Stimulated activated CD4-positive, alpha-beta T cell treated with anti-CD3 and anti-CD28 coated beads, Interleukin-15, amount 100 ng/mL, for 1 hour (primary cell): Measurements from ENCODE around the gene ERICH6.

Source experiments
- DNase-seq, 2 donors: peaks; one replicate each; pipeline ENCODE4 v3.0.0-alpha.2; 2020; ENCODE audit warnings: low read depth in 1 of 2, low spot score in 1 of 2

ERICH6 gene

DNA sequence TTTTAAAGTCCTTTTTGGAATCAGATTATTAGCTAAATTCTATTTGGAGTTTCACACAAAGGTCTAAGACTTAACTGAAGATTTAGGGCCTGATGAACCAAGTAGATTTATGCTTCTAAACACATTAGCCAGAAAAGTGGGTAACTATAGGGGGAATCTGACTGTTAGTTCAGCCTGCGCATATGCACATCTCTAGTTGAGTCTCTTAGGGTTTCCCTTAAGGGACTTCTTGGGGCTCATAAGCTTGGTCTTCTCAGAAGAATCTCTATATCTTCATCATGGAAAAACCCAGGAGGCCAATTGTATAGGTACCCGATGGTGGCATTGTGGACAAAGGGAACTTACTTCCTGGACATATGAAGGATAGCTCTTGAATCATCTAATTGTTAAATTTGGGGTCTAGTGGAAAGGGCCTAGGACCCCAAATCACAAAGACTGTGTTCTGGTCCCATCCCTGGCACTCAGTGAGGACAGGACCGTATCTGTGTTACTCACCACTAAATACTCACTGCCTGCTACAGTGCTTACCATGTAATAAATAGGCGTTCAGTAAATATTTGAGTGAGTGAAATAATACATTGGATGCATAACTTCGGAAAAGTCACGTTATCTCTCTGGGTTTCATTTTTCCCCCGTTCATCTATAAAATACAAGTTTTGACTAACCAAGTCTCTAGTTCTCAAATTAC, 83.6 kb downstream of the ERICH6 start:
- no peak for DNase-seq

GRCh38 chr3:150613709-150614480, 89.8 kb downstream of the ERICH6 start:
- DNase-seq: no peak

DNA sequence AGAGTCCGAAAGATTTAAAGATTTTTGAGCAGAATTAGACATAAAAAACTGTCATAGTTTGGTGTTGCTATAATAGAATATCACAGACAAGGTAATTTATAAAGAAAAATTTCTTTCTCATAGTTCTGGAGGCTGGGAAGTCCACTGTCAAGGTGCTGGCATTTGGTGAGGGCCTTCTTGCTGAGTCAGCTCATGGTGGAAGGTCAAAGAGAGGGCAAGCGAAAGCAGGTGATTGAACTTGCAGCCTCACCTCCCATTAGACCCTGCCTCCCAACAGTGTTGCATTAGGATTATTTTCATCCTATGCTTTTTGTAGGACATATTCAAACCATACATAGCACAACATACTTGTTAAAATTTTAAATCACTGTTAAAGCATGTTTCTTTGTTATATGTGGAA, 90.7 kb downstream of the ERICH6 start:
- DNase-seq: no peak

- DNase-seq: no peak
Observed at GRCh38 chr3:150612494-150612893, 91.2 kb downstream of the ERICH6 start.

DNA sequence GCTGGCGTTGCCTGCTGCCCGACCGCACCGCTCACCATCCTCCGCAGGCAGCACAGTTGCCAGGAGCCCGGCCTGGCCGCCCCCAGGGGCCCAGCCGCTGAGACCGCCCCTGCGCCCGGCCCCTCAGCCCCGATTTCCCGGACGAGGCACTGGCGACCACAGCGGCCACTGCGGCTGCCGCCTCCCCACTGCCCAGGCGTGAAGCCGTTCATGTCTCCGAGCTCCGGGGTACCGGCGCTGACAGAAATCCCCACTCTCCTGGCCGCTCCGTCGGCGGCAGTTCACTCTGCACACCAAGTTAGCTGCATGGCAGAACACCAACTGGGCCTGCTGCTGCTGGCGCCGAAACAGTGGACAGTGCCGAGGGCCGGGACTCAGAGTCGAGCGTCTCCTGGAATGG, 92.1 kb downstream of the ERICH6 start:
- no peak for DNase-seq

GRCh38 chr3:150610785-150611184, 92.9 kb downstream of the ERICH6 start:
- DNase-seq: no peak

DNA sequence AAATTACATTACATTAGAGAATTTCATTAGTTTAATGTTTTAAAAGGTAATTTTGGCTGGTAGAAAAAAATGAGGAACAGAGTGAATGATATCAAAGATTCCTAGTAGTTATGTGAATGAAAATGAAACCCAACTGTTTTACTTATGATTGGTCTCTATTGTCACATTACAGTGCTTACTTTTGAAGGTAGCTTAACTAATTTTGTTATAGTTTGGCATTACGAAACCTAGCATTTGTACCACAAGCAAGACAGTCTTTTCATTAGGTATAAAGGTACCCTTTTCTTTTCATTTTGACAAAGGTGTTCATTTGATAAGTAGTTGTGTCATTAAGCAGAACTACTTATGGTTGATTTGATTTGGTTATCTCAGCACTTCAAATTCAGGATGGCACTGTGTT, 93.7 kb downstream of the ERICH6 start:
- DNase-seq: no peak
